ENCODE results near the gene CYBA. TPM values are rescaled to one million over a fixed set of nuclear protein-coding genes. Genes with fewer than 3 reads are reported as not detected.

CYBA gene
- total and polyA plus RNA-seq, 2 of the 4 experiments (the other 2 are of a cell fraction) = 65.6 to 169 TPM

DNA sequence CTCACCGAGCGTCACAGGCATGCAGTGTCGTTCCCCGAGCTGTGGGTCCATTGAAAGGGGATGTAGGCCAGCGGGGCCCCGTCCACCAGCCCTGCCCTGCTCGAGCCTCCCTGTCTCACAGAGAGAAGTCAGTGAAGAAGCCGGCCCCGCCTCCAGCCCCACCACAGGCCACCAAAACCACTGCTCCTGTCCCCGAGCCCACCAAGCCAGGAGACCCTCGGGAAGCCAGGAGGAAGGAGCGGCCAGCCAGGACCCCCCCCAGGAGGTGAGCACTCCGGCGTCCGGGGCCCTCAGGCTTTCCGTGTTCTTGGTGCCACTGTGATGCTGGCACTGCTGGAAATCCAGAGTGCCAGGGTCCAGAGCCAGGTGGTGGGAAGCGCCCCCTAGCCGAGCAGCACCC, 26.4 kb downstream of the CYBA start:
- Histone ChIP-seq H2AK5ac (ENCODE audit: low read depth, low read length) (no peak overlapping the region), H4K5ac (ENCODE audit: low read depth, low read length) (no peak overlapping the region), H3K9me3 (ENCODE audit: control insufficient read depth, insufficient read depth, low read length) (no peaks in the 10 kb centered on the region), H2BK5ac (ENCODE audit: low read depth, low read length, poor library complexity, severe bottlenecking) (no peak overlapping the region), H3K36me3 (ENCODE audit: control insufficient read depth, insufficient read depth, low read length) (peaks cover 62% of the 10 kb centered on the region), H3K4ac (ENCODE audit: low read depth, low read length) (no peak overlapping the region), H3K4me2 (ENCODE audit: low read depth, low read length) (no peak overlapping the region), H4K8ac (ENCODE audit: low read depth in 2 of 2, low read length in 2 of 2) (no peak overlapping the region), H2AFZ (replicated peaks; ENCODE audit: low read length, poor library complexity) (no peak overlapping the region), H2BK20ac (ENCODE audit: low read depth, low read length) (no peak overlapping the region), H4K20me1 (ENCODE audit: insufficient read depth, low read length) (peaks cover 35% of the 10 kb centered on the region), H3K14ac (replicated peaks; ENCODE audit: low read depth, low read length) (no peak overlapping the region), H3K27ac (ENCODE audit: insufficient read depth, low read length) (no peak overlapping the region), H3K9me1 (ENCODE audit: insufficient read depth, low read length) (peaks cover 7% of the 10 kb centered on the region), H2BK120ac (ENCODE audit: low read depth, low read length) (no peak overlapping the region), H3K9ac (ENCODE audit: low read depth, low read length) (no peak overlapping the region), H4K91ac (ENCODE audit: insufficient read depth, low read depth, low read length) (no peak overlapping the region), H3K79me1 (ENCODE audit: low read depth in 1 of 2, low read length in 2 of 2) (peaks cover 8 to 35% of the 10 kb centered on the region in 2 experiments), H3K4me3 (ENCODE audit: insufficient read depth, low read depth, low read length) (no peak overlapping the region), H3K27me3 (ENCODE audit: control insufficient read depth, insufficient read depth, low read length) (no peaks in the 10 kb centered on the region), H3K4me1 (ENCODE audit: control insufficient read depth, insufficient read depth, low read length) (peaks cover 6% of the 10 kb centered on the region), H3K18ac (ENCODE audit: low read depth, low read length) (no peak overlapping the region), H2AK9ac (replicated peaks; ENCODE audit: low read depth, low read length, poor library complexity) (no peak overlapping the region), H3K23ac (ENCODE audit: low read depth, low read length) (no peak overlapping the region), H2BK15ac (ENCODE audit: low read depth, low read length) (no peak overlapping the region), H3K56ac (ENCODE audit: extremely low read depth, insufficient read depth, low read length) (no peak overlapping the region)
- DNase-seq (no peak), ATAC-seq (ENCODE audit: low read depth) (no peak)
- ChIA-PET CTCF (no interaction called here), POLR2A (ENCODE audit: unreplicated experiment) (no interaction called here)
- dilution Hi-C loops (cut with HindIII; ENCODE audit: low sequenced_read_pairs, unreplicated experiment) = no loop called here
- WGBS, 2 experiments (ENCODE audit: extremely low coverage in 2 of 2, insufficient read length in 1 of 2) = 97% methylated on average over 6 of the region's 18 CpGs; no CpG with 5 or more reads in 1 of the 2 experiments
- intact Hi-C loops (cut with micrococcal nuclease) = no loop called here
- BruUV-seq (replicated peaks) = no TSS peak
- in situ Hi-C loops (cut with MboI; ENCODE audit: low sequenced_read_pairs) = no loop called here
- TF ChIP-seq RFX5 (IDR thresholded peaks at IDR 0.05; ENCODE audit: low read depth, low read length) = no peak
- no peak for TF ChIP-seq CHD1 (IDR thresholded peaks at IDR 0.05; ENCODE audit: low read depth, low read length)
- TF ChIP-seq CEBPB (IDR thresholded peaks at IDR 0.05; ENCODE audit: low read depth, low read length) = no peak
- TF ChIP-seq POLR2A (IDR thresholded peaks at IDR 0.05; ENCODE audit: low read depth, low read length) = no peak
- TF ChIP-seq SMC3 (IDR thresholded peaks at IDR 0.05; ENCODE audit: low read depth, low read length) = no peak
- TF ChIP-seq, protein P1, sequence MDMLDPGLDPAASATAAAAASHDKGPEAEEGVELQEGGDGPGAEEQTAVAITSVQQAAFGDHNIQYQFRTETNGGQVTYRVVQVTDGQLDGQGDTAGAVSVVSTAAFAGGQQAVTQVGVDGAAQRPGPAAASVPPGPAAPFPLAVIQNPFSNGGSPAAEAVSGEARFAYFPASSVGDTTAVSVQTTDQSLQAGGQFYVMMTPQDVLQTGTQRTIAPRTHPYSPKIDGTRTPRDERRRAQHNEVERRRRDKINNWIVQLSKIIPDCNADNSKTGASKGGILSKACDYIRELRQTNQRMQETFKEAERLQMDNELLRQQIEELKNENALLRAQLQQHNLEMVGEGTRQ (IDR thresholded peaks at IDR 0.05; ENCODE audit: low read depth, low read length) = no peak
- TF ChIP-seq, protein P2, sequence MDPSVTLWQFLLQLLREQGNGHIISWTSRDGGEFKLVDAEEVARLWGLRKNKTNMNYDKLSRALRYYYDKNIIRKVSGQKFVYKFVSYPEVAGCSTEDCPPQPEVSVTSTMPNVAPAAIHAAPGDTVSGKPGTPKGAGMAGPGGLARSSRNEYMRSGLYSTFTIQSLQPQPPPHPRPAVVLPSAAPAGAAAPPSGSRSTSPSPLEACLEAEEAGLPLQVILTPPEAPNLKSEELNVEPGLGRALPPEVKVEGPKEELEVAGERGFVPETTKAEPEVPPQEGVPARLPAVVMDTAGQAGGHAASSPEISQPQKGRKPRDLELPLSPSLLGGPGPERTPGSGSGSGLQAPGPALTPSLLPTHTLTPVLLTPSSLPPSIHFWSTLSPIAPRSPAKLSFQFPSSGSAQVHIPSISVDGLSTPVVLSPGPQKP (IDR thresholded peaks at IDR 0.05; ENCODE audit: borderline replicate concordance, low read depth, low read length) = no peak
- no peak for TF ChIP-seq MXI1 (IDR thresholded peaks at IDR 0.05; ENCODE audit: borderline replicate concordance, low read depth, low read length)
- TF ChIP-seq NFE2L2 (IDR thresholded peaks at IDR 0.05; ENCODE audit: low read depth, low read length) = no peak
- no peak for TF ChIP-seq BHLHE40 (IDR thresholded peaks at IDR 0.05; ENCODE audit: low read depth, low read length)
- no peak for TF ChIP-seq MAFK (IDR thresholded peaks at IDR 0.05; ENCODE audit: low read depth, low read length)
- TF ChIP-seq, protein P3, sequence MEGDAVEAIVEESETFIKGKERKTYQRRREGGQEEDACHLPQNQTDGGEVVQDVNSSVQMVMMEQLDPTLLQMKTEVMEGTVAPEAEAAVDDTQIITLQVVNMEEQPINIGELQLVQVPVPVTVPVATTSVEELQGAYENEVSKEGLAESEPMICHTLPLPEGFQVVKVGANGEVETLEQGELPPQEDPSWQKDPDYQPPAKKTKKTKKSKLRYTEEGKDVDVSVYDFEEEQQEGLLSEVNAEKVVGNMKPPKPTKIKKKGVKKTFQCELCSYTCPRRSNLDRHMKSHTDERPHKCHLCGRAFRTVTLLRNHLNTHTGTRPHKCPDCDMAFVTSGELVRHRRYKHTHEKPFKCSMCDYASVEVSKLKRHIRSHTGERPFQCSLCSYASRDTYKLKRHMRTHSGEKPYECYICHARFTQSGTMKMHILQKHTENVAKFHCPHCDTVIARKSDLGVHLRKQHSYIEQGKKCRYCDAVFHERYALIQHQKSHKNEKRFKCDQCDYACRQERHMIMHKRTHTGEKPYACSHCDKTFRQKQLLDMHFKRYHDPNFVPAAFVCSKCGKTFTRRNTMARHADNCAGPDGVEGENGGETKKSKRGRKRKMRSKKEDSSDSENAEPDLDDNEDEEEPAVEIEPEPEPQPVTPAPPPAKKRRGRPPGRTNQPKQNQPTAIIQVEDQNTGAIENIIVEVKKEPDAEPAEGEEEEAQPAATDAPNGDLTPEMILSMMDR (conservative IDR thresholded peaks at IDR 0.05; ENCODE audit: low read depth, low read length) = no peak
- TF ChIP-seq FOS (IDR thresholded peaks at IDR 0.05; ENCODE audit: low read depth, low read length) = no peak
- TF ChIP-seq RAD21 (IDR thresholded peaks at IDR 0.05; ENCODE audit: low read length) = no peak

All from IMR-90 (cell line).